Stimulated activated CD4-positive, alpha-beta T cell treated with anti-CD3 and anti-CD28 coated beads, Interleukin-4, amount 100 ng/mL, for 24 hours (primary cell): ENCODE results near the gene ZNF330.
"Not testable (repeated sequence)": the region's sequence is repeated elsewhere in the genome, so short reads cannot be mapped to it uniquely, and the experiment has no call there.

Source experiments
- DNase-seq: peaks from one replicate; pipeline ENCODE4 v3.0.0-alpha.2; 2020

ZNF330 gene

DNA sequence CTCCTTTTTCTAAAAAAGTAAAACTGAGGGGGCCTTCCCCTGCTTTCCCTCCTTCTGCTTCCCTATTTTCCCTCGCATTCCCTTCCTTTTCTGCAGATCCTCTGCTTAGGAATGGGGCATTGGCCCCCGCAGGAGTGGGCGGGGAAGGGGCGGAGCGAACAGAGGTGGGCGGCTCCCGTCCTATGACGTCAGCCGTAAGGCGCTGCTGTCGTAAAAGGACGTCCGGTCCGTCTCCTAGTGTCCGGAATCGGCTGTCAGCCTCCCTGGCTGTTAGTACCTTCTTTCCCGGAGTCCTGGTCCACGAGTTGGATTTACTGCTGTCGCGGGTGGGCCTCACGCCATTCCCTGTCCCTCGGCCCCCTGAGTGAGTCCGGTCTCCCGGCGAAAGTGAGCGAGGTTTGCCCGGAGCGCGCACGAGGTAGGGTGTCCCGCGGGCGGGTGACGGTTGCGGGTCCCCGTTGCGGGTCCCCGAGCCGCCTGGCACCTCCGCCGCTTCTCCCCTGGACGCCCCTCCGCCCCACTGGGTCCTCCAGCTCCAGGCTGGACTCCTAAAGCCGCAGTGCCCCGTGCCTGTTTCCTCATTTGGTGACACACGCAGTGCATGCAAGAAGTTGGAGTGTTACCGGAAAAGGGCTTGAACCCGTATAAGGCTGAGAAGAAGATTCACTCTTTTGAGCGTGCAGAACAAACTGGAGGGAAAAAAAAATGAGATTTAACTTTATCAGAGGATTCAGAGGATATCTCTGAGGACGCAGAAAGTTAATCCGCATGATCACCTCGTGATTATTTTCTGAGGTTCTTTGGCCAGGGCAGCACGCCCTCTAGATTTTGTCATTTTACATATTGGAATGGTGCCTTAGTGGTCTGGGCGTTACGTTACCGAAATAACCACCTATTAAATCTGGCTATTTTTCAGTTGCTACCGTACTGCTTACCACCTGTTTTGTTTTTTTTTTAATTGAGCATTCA lies at the start of gene ZNF330:
ZNF330 (plus strand) TSS at position 205 of the 969 bp plus-strand sequence. CDS start 1,477 bp downstream, outside the sequence.
- DNase-seq = peak; percentile 90

DNA sequence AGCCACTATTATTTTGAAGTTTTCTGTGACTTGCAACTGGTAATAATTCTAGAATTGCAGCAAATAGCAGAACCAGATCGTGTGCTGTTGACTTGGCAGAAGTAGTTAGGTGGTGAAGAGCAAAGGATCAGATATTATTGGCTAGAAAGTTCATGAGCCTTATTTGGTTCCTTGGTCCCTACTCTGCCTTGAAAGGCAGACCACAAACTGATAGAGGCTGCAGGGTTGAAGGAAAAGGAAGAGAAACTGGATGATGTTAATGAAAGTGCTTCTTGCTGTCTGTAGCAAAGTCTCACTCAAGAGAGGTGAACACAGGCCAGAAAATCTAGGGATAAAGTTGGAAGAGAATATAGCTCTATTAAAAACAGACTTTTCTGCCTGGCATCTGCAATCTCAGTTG lies 46.2 kb upstream of the ZNF330 start:
- no peak for DNase-seq

DNA sequence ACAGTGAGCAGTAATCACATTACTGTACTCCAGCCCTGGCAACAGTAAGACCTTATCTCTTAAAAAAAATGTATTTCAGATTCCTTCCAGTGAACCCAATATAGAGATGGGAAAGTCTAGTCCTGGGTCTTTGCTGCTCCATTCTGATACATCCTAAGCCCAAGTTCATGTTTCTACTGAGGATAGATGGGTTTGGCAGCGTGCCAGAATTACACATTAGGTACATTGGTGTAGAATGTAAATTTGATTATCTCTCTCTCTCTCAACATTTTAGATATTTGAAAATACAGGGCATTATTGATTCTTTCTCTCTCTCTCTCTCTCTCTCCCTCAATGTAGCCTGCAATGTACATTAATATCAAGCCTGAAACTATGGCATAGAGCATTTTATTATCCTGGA lies 43.5 kb upstream of the ZNF330 start:
- no peak for DNase-seq

DNA sequence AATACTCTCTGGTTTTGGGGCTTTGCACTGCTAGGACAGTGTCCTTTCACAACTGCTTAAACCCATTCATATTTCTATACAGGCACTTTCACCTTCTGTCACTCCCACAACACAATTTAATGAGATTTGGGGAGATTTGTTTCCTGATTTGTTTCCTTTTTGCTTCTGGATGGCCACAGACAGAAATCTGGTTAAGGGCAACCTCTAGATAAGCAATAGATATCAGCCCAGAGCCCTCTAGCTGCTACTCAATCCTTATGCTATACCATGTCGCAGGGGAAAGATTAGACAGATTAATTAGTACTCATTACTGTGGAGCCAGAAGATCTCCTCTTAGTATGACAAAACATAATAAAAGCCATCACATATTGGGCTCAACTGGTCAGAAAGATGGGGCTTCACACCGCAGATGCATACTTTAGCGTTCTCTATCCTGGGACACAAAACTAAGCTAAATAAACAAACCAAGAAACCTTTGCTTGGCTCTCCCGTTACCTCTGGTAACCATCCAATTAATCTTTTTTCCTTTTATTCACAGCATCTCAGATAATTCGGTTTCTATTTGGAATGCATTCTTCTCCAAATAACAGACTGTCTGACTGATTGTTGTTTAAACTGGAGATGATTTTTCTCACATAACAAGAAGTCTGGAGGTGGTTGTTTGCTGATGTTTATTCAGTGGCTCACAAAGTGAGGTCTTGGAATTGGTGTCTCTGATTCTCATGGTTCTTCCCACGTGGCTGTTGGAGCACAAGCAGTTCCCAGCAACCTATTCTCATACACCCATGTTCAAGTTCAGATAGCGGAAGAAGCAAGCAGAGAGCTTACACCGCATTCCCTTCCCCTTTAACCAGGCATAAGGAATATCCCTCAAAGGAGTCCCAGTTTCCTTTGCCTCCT lies 41.0 kb upstream of the ZNF330 start:
- no peak for DNase-seq

DNA sequence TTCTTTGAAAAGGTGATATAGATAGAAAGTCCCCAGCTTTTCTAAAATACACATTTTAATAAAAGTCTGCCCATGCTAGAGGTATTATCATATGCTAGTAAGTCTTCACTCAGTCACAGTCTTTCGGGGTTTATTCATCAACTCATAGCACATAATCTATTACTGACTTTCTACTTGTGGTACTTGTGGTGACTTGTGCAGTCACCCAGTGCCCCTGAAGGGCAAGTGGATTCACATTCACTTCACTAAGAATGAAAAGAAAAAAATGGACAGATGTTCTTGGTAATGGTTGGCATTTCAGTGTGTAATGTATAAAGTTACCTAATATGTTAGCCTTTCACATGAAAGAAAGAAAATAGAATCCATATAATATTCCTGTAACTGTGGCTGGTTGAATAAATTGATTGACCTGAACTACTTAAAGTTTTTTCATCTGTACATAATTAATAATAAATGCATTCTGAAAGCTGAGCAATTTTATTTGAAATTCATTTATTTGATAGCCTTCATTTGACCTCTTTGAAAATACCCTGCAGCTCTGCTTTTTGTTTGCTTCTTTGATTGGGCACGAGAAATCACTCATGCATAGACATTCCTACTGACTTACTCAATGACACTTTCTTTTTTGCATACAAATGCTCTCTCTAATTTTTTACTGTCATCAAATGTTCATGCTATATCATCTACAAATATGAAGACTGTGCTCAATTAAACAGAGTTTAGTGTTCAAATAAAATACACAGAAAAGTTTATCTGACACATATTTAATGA lies 39.5 kb upstream of the ZNF330 start:
- DNase-seq = no peak

DNA sequence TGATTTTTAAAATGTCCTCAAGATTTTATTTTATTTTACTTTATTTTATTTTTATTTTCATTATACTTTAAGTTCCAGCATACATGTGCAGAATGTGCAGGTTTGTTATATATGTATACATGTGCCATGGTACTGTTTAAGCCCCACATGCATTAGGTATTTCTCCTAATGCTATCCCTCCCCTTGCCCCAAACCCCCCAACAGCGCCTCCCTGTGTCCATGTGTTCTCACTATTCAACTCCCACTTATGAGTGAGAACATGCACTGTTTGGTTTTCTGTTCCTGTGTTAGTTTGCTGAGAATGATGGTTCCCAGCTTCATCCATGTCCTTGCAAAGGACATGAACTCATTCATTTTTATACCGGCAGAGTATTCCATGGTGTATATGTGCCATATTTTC lies 37.2 kb upstream of the ZNF330 start:
- not testable (repeated sequence) for DNase-seq

DNA sequence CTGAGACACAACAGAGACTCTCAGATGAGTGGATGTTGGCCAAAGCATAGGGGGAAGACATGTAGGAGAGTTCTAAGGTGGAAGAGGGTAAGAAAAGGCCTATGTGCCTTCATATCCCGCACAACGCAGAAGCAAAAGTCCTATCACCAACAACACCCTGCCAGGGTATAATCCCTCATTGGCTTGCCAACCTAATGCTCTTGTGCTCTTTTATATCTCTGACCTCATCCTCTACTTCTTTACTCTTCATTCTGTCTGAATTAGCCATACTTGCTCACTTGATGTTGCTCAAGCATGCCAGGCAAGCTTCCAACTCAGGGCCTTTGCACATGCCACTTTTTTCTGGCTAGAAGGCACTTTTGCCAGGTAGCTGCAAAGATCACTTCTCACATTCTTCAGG lies 28.1 kb upstream of the ZNF330 start:
- no peak for DNase-seq

DNA sequence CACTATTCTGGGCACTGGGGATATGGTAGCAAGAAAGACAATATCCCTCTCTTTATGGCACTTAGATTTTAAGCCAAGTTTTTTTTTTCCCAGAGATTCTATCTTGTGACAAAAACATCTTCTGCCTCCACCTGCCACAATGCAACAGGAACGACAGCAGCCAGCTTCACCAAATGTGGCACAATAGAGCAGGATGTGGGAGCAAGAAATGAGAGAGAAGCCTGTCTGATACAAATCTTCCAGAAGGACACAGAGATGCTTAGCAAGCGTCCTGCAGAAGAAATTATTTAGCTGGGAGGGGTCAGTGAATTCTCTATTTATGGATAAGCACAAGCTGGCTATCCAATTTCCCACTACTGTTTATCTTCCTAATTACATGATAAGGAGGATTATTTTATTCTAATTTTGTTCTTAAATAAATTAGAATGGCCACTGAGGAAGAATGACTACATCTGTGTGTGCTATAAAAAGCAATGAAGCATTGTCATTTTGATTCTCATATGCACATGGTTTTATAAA lies 27.1 kb upstream of the ZNF330 start:
- DNase-seq = no peak

DNA sequence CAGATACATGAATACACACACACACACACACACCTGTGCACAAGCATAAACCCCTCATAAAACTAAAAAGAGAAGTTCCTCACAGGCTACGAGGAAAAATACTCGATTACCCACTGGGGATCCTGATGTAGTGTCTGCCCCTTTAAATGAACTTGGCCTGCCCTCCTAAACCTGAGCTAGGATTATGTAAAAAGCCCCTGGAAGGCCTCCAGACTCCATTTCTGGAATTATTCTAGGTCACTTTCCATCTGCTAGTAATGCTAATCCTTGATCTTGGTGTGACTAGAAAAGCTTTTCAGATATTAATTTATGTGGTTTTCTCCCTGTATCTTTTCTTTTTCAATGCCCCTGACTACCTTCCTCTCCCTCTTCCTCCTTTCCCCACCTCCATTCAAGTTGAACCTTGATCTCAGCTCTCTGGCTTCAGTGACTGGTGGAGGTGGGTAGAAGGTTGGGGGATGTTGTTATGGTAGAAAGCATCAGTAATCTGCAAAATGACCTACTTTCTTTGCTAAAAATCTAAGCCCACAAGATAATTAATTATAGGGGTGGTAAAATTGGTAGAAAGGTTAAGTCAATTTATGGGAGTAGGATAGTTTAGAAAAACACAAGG lies 25.5 kb upstream of the ZNF330 start:
- DNase-seq = no peak

DNA sequence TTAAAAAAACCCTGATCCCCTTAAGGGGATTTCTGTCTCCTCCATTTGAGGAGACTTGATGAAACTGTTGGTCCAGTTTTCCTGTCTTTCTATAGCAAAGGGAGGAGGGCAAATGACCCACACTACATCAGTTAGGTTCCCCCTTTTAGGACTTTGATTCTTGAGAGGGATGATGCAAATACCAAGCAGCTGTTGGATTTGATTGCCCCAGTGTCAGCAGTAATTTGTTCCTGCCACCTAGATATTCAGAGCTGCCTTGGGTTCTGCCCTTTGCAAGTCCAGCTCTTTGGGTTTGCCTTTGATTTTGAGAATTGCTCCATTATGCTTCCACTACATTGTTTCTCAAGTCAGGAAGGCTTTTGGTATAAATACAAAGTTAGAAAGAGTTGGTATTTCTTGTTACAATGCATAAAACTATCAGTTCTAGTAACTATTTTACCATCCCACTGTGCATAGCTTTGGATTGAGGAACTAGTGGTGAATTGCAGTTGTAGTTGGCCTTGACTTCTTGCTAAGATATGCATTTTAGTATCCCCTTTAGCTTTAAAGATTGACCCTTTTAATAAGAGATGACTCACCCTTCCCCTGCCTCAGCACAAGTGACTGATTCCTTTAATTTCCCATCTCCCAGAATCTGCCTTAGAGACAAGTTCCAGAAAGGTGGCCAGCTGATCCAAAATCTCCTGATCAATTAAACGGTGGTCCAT lies 24.3 kb upstream of the ZNF330 start:
- no peak for DNase-seq

DNA sequence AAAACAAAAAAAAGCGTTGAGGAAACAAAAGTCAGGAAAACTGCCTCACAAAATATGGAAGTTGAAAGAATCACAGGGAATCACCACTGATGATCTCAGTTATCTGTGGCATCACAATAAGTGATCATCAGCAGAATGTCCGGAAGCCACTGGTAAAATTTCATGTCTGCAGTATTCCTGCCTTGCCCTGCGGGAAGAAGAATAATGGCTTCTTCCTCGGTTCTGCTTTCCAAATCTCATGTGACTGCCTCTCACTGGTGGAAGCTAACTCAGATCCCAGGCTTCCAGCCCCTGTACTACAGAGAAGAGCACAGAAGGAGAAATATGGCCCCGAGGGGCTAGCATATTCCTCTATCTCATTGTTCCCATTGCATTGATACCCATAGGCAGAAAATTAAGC lies 12.7 kb upstream of the ZNF330 start:
- DNase-seq = no peak

DNA sequence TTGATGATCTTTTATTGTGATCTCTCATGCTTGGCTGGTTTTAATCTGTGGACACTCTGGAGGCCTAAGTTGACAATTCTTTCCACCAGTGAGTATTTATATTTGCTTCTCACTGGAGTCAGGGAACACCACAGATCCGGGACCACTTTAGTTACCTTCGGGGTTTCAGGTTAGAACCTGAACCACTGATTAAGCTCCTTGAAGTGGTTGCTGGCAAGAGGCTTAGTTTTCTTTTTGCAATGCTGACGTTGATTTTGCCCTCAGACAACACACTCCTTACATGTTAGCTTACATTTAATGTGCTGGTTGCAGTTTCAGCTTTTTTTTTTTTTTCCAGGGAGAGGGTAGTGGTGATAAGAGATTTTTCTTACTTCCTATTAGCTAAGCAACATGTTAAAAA lies 10.5 kb upstream of the ZNF330 start:
- no peak for DNase-seq

DNA sequence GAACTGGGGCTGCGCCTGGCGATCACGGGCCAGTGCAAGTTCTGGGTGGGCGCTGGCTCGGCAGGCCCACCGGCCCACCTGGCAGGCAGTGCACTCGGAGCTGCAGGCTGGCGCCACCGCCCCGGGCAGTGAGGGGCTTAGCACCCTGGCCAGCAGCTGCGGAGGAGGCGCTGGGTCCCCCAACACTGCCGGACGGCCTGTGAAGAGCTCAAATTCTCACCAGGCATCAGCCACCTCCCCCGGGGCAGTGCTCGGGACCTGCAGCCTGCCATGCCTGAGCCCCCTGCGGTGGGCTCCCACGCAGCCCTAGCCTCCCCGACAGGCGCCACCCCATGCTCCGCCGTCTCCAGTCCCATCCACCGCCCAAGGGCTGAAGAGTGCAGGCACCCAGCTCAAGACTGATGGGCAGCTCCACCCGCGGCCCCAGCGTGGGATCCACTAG lies 7.1 kb upstream of the ZNF330 start:
- DNase-seq = no peak

DNA sequence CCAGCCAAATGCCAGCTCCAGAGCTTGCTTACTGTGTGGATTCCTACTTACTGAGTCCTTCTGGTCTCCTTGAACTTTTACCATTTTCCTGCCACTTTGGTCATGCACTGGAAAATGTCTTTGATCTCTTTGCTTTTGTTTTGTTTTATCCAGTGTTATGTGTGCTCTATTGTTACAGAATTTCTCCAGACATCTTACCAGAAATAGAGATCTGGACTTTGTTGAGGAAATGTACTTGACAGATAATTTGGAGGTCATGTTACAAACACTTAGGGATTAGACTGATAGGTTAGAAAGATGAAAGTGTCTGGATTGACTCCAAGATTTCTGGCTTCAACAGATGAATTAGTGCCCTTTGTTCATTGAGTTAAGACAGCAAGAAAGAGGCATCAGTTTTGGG lies 5.7 kb upstream of the ZNF330 start:
- DNase-seq = no peak

DNA sequence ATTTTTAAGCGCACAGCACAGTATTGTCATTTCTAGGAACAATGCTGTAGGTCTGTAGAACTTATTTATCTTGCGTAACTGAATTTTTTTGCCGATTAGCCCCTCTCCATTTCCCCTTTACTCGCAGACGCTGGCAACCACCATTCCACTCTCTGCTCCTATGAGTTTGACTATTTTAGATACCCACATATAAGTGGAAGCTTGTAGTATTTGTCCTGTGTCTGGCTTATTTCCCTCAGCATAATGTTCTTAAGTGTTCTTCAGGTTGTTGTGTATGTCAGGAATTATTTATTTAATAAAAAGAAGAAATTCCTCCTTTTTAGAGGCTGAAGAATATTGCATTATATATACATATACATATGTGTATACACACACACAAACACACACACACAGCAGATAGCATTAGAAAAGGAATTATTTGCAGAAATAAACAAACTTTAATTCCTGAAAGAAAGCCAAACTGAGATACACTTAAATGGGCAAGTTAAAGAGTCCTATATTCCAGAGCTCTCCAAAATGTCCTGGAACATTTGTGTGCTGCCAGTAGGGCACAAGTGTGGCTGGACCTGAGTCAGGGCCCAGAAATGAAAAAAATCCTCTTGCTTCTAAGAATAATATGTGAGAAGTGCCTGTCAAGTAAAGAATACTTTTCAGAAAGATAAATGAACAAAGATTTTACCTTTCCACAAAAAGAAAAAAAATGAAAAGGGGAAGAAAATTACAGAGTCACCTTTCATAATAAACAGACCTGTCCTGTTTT lies 4.5 kb upstream of the ZNF330 start:
- DNase-seq = no peak

DNA sequence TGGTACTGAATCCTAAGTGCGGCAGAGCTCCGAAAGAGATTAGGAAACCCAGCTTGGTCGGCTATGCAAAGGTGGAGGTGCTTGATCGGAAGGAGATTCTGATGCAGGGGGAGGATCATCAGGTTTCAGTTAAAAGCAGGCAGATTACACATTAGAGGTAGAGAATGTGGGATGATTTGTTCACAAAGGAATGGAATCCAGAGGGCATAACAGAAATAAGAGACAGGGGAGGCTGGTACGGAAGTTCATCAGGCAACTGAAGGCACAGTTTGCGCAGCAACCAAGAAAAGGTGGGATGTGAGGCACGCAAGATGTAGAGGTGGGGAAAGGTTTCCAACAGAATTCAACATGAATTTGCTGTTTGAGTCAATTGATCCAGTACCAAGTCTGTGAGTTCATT lies 424 bp upstream of the ZNF330 start:
- DNase-seq = no peak

DNA sequence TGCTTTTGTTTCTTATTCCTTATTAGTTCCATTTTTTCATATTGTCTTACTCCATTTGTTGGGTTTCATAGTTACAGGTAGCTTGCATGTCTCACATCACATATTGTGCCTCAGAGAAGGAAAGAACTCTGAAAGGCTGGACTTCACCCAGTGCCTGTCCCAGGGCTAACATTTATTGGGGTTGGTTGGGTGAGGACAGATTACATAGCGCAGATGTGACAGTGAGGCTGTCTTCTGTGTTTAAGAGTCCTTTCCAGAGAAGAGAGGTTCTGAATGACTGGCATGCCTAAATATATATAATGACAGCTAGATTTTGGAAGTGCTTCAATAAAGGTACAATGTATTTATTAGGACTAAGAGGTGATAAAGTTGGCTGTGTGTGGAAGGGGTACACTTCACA lies 2.7 kb downstream of the ZNF330 start:
- DNase-seq = no peak

DNA sequence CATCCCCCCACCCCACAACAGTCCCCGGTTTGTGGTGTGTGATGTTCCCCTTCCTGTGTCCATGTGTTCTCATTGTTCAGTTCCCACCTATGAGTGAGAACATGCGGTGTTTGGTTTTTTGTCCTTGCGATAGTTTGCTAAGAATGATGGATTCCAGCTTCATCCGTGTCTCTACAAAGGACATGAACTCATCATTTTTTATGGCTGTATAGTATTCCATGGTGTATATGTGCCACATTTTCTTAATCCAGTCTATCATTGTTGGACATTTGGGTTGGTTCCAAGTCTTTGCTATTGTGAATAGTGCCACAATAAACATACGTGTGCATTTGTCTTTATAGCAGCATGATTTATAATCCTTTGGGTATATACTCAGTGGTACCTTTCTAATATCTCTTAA lies 6.6 kb downstream of the ZNF330 start:
- not testable (repeated sequence) for DNase-seq

DNA sequence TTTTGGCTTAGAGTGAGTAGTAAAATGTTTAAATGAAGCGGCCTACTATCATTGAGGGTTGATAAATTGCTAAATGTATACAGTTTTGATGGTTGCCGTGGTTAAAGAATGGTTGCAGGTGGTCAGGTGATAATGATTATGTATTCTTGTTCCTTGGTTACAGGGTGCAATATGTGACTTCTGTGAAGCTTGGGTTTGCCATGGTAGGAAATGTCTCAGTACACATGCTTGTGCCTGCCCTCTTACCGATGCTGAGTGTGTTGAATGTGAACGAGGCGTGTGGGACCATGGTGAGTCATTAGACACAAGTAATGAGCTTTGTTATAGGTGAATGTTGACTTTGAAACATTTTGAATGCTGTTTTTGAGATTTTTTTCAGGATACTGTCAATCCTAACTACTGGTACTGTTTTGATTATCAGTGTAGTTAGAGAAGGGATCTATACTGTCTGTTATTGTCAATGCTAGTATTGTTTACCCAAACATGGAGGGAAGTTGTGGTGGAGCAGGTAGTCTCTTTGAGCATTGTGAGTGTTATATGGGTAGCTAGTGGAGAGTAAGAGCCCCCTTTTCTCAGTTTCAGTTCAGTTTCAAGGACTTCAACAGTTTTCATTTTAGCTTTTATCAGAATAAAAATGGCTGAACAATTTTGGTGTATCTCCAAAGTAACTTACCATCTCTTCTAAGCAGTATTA lies 8.9 kb downstream of the ZNF330 start:
- DNase-seq = no peak

DNA sequence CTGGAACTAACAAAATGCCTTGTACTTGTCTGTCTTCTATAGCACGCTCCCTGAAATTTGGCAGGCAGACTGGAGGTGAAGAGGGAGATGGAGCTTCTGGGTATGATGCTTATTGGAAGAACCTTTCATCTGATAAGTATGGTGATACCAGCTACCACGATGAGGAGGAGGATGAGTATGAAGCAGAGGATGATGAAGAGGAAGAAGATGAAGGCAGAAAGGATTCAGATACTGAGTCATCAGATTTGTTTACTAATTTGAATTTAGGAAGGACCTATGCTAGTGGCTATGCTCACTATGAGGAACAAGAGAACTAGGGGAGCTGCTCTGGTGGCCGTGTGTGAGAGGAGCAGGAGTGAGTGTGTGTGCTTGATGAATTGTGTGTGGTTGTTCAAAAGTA lies 13.0 kb downstream of the ZNF330 start:
- no peak for DNase-seq
